Measurements from ENCODE around the gene UBE3D. TPM values are rescaled to one million over a fixed set of nuclear protein-coding genes. Genes with fewer than 3 reads are reported as not detected.

Gene UBE3D, protein sequence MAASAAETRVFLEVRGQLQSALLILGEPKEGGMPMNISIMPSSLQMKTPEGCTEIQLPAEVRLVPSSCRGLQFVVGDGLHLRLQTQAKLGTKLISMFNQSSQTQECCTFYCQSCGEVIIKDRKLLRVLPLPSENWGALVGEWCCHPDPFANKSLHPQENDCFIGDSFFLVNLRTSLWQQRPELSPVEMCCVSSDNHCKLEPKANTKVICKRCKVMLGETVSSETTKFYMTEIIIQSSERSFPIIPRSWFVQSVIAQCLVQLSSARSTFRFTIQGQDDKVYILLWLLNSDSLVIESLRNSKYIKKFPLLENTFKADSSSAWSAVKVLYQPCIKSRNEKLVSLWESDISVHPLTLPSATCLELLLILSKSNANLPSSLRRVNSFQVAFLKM
- polyA plus RNA-seq (2012; ENCODE audit: insufficient read depth, insufficient read length, low read depth) = 6.4 TPM

DNA sequence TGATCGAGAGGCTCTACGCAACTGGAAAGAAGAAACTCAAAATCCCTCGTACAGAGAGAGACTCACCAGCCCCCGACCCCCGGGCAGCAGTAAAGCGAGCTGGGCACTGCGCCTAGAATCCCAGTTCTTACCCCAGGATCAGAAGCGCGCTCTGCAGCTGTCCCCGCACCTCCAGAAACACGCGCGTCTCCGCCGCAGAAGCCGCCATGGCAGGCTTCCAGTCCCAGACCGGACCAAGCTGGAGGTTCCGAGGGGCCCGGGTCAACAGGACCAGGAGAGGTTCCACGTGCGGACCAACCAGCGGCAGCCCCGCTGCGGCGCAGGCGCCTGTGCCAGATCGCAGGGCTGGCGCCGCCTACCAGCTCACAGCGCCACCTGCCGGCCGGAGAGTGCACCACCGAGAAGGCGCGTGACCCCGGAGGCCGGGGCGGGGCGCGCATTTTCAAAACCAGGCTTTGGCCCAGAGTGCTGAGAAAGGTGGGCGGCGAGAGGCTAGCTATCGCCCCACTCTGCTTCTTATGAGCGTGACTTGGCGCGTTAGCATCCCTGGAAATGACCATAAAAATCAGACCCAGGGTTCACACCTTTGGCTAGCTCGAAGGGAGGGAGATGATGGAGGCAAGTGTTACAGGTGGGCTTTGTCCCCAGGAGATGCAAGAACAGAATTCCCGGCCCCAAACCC lies at the start of gene UBE3D:
Gene UBE3D, minus strand, starts transcription at position 331 of the 682 bp plus-strand sequence. Its CDS starts 123 bp downstream, at position 208.
- no peaks in the 10 kb centered on the region for H3K4me1 ChIP-seq
- H3K27me3 ChIP-seq = no peaks in the 10 kb centered on the region
- TF ChIP-seq, protein P1, sequence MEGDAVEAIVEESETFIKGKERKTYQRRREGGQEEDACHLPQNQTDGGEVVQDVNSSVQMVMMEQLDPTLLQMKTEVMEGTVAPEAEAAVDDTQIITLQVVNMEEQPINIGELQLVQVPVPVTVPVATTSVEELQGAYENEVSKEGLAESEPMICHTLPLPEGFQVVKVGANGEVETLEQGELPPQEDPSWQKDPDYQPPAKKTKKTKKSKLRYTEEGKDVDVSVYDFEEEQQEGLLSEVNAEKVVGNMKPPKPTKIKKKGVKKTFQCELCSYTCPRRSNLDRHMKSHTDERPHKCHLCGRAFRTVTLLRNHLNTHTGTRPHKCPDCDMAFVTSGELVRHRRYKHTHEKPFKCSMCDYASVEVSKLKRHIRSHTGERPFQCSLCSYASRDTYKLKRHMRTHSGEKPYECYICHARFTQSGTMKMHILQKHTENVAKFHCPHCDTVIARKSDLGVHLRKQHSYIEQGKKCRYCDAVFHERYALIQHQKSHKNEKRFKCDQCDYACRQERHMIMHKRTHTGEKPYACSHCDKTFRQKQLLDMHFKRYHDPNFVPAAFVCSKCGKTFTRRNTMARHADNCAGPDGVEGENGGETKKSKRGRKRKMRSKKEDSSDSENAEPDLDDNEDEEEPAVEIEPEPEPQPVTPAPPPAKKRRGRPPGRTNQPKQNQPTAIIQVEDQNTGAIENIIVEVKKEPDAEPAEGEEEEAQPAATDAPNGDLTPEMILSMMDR (IDR thresholded peaks at IDR 0.05; ENCODE audit: low read depth, low read length) = peak; percentile 87
- H3K36me3 ChIP-seq = peaks cover 4% of the 10 kb centered on the region; the same call in 1 of the 2 replicates
- peak; percentile 90 for DNase-seq
- no peaks in the 10 kb centered on the region for H3K9me3 ChIP-seq
- peak within 1 kb of the TSS; percentile 90 for H3K4me3 ChIP-seq (ENCODE audit: low read depth, low read length)

DNA sequence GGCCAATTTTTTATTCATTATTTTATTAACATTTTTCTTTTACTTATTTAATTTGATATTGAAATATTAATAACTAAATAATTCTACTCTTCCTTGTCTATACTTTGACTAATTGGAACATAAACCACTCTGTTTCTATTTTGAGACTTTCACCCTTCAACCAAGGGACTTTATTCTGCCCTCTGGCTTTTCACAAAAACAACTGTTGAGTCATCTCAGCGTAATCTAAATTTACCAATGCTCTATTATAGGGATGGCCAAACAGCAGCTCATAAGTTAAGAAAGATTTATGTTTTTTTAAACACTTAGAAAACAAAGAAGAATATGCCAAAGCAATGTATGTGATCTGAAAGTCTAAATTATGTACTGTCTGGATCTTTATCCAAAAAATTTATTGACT lies 48.5 kb upstream of the UBE3D start:
- TF ChIP-seq, protein P1 (IDR thresholded peaks at IDR 0.05; ENCODE audit: low read depth, low read length) = no peak
- Histone ChIP-seq H3K4me3 (ENCODE audit: low read depth, low read length) (no peak overlapping the region), H3K4me1 (peaks cover 2% of the 10 kb centered on the region; the same call in 1 of the 2 replicates), H3K9me3 (no peaks in the 10 kb centered on the region), H3K27me3 (no peaks in the 10 kb centered on the region), H3K36me3 (peaks cover 6% of the 10 kb centered on the region)
- no peak for DNase-seq

DNA sequence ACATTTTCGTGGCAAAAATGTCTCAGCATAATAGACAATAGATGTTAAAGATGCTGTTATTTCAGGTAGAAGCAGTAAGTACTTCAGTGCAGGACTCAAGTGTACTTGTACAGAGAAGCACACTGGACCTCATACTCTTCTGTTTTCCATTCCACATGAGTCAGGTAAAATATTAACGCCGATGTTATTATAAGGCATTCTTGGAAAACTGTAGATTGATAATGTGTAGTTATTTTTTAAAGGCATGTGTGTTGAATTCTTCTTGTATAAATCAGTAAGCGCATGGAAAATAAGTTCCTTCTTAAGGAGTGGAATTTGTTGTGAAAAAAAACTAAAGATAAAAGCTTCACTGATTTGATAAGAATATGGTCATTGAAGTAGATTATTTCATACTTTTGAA lies 47.6 kb upstream of the UBE3D start:
- DNase-seq = no peak
- Histone ChIP-seq H3K4me1 (peaks cover 2% of the 10 kb centered on the region; the same call in 1 of the 2 replicates), H3K4me3 (ENCODE audit: low read depth, low read length) (no peak overlapping the region), H3K27me3 (no peaks in the 10 kb centered on the region), H3K9me3 (no peaks in the 10 kb centered on the region), H3K36me3 (peaks cover 10% of the 10 kb centered on the region)
- TF ChIP-seq, protein P1 (IDR thresholded peaks at IDR 0.05; ENCODE audit: low read depth, low read length) = no peak

DNA sequence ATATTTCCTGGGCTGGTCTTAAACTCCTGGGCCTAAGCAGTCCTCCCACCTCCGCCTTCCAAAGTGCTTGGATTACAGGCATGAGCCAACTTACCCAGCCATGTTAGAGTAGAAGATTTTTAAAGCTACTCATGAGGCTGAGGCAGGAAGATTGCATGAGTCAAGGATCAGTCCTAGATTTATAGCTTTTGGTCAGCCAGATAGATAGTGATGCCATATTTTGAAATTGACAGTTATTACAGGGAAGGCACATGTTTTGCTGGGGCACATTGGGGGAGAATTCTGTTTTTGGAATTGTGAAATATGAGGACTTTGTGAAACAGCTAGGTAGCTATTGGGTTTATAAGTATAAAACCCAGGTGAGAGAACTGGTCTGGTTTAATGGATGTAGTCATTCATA lies 42.7 kb upstream of the UBE3D start:
- Histone ChIP-seq H3K27me3 (no peaks in the 10 kb centered on the region), H3K36me3 (peaks cover 10% of the 10 kb centered on the region), H3K4me3 (ENCODE audit: low read depth, low read length) (no peak overlapping the region), H3K9me3 (no peaks in the 10 kb centered on the region), H3K4me1 (no peaks in the 10 kb centered on the region)
- DNase-seq = no peak
- TF ChIP-seq, protein P1 (IDR thresholded peaks at IDR 0.05; ENCODE audit: low read depth, low read length) = no peak

DNA sequence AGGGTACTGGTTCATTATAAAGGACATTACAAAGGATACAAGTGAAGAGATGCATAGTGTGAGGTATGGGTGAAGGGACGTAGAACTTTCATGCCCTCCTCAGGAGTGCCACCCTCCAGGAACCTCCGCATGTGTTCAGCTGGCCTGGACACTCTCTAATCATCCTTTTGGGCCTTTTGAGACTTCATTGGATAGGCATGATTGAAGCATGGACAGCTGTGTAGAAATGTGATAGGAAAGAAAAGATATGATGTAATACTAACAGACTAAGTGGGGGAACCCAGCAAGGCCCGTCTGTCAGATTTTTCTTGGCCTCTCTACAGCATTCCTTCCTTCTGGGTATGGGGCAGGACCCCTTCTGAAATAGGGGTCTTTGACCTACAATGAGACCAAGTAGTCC lies 32.9 kb upstream of the UBE3D start:
- Histone ChIP-seq H3K27me3 (no peaks in the 10 kb centered on the region), H3K4me3 (ENCODE audit: low read depth, low read length) (no peak overlapping the region), H3K4me1 (no peaks in the 10 kb centered on the region), H3K9me3 (no peaks in the 10 kb centered on the region), H3K36me3 (no peaks in the 10 kb centered on the region; the same call in 1 of the 2 replicates)
- TF ChIP-seq, protein P1 (IDR thresholded peaks at IDR 0.05; ENCODE audit: low read depth, low read length) = no peak
- DNase-seq = no peak

Data from BE2C (cell line).